NCI-H524 (cell line): ENCODE data around the gene CGB5.

Experiments used
- DNase-seq, 2 experiments: peaks; one replicate each; lab custom pipeline; 2025; lab: John Stamatoyannopoulos, UW

Gene CGB5

GRCh38 chr19:49086296-49086695 lies 42.6 kb downstream of the CGB5 start:
- DNase-seq = no peak

DNA sequence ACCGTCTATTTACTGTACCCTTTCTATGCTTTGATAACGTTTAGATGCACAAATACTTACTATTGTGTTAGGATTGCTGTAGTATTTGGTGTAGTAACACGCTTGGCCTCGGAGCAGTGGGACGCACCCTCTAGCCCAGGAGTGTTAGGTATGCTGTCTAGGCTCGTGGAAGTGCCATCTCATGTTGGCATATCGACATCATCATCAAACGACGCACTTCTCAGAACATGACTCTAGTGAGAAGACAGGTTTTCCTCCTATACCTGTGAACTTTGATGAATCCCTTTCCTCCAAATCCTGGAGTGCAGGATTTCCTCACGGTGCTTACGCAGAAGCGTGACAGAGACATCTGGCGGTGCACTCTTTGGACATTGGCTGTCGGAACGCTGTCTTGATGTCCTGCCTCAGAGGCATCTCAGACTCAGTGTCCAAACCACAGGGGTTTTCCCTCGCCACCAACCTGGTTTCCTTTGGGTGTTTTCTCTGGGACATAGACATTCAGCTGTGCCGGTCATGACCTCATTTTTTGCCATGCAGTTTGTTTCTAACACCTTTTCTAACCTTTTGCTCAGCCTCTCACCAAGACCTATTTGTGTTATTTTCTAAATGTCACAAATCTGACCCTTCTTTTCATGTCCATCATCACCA lies 47.9 kb downstream of the CGB5 start:
- no peak for DNase-seq

- DNase-seq = no peak
Observed at GRCh38 chr19:49092686-49093085, 49.0 kb downstream of the CGB5 start.
